GM18858 (cell line): ENCODE measurements around the gene MRPL36.
"Not testable (repeated sequence)": the region's sequence is repeated elsewhere in the genome, so short reads cannot be mapped to it uniquely, and the experiment has no call there.

ENCODE experiments used
- ATAC-seq: cut with Tn5 transposase; IDR thresholded peaks from one replicate; pipeline ENCODE4 v1.9.1; 2021; ENCODE audit not compliant: unreplicated experiment

MRPL36 gene

GRCh38 chr5:1799602-1800471 lies at the start of gene MRPL36:
TSS of gene MRPL36 (minus strand) at chr5:1799837. CDS start at chr5:1798935, 902 bp downstream.
- peak; percentile 43 for ATAC-seq

GRCh38 chr5:1847611-1848010 lies 48.0 kb upstream of the MRPL36 start:
- no peak for ATAC-seq

GRCh38 chr5:1847056-1847455 lies 47.4 kb upstream of the MRPL36 start:
- ATAC-seq = no peak

- ATAC-seq = no peak
Measured at GRCh38 chr5:1846583-1846982, 46.9 kb upstream of the MRPL36 start.

DNA sequence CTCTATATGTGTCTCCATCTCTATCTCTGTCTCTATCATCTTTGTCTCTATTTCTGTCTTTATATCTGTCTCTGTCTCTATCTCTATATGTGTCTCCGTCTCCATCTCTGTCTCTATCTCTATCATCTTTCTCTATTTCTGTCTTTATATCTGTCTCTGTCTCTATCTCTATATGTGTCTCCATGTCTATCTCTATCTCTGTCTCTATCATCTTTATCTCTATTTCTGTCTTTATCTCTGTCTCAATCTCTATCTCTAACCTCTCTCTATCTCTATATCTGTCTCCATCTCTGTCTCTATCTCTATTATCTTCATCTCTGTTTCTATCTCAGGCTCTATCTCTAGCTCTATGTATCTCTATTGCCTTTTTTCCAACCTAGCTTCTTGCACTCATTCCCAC lies 46.1 kb upstream of the MRPL36 start:
- no peak for ATAC-seq

GRCh38 chr5:1844708-1845436 lies 45.2 kb upstream of the MRPL36 start:
- ATAC-seq = no peak

DNA sequence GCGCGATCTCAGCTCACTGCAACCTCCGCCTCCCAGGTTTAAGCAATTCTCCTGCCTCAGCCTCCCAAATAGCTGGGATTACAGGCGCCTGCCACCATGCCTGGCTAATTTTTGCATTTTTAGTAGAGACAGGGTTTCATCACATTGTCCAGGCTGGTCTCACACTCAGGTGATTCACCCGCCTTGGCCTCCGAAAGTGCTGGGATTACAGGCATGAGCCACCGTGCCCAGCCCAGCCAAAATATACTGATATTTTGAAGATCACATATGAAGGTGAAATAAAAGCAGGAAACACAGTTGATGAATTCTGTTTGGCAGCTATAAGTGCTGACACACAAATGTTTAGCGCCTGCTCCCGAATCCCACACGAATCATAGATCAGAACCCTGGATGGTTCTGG lies 44.1 kb upstream of the MRPL36 start:
- ATAC-seq = not testable (repeated sequence)

GRCh38 chr5:1842004-1842819 lies 42.6 kb upstream of the MRPL36 start:
- no peak for ATAC-seq

GRCh38 chr5:1840741-1841521 lies 41.3 kb upstream of the MRPL36 start:
- no peak for ATAC-seq

GRCh38 chr5:1840071-1840547 lies 40.5 kb upstream of the MRPL36 start:
- no peak for ATAC-seq

- ATAC-seq = no peak
Measured at GRCh38 chr5:1838013-1838412, 38.4 kb upstream of the MRPL36 start.

GRCh38 chr5:1836891-1837880 lies 37.5 kb upstream of the MRPL36 start:
- no peak for ATAC-seq

GRCh38 chr5:1836176-1836890 lies 36.7 kb upstream of the MRPL36 start:
- ATAC-seq = no peak

DNA sequence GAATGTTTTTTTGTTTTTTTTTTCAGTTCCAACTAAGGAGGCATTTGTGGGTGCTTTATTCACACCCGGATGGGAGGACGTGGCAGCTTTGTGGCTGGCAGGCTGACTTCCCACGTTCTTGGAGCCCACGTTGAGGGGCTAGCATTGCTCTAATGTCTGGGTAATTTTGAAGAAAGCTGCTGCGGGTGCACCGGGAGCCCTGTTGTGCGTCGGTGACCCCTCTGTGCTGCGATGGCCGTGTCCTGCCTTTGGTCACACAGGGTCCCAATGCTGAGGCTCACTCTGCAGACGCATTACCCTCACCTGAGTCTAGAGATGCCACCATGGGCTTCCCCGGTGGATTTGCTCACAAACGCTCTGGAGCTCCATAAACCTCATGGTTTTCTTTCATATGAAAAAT lies 35.8 kb upstream of the MRPL36 start:
- ATAC-seq = no peak

DNA sequence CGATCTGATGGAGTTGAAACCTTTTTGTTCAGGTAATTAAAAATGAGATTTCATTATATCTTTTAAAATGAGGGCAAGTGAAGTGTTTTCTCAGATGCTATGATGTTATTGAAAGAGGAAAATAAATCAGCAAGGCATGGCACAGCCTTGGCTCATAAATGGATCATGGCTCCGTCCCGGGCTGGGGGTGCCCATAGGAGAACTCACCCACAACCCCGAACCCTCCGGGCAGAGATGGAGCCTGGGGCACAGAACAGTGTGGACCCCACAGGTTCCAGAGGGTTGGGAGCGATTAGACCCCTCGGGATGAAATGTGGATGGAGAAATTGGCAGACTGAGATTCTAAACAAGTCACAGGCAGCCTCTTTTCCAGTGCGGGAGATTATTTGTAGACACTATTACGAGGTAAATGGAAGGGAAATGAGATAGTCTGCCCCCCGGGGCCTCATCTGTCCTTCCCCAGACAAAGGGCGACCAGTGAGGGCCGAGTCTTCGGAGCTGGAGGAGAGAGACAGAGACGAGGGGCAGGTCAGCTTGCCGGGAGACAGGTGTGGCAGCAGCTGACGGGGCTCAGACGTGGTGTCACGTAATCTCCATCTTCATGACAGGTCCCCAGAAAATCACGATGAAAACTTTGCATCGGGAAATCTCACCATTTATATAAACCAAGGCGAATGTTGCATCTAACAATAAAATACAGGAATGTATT lies 35.2 kb upstream of the MRPL36 start:
- ATAC-seq = no peak

DNA sequence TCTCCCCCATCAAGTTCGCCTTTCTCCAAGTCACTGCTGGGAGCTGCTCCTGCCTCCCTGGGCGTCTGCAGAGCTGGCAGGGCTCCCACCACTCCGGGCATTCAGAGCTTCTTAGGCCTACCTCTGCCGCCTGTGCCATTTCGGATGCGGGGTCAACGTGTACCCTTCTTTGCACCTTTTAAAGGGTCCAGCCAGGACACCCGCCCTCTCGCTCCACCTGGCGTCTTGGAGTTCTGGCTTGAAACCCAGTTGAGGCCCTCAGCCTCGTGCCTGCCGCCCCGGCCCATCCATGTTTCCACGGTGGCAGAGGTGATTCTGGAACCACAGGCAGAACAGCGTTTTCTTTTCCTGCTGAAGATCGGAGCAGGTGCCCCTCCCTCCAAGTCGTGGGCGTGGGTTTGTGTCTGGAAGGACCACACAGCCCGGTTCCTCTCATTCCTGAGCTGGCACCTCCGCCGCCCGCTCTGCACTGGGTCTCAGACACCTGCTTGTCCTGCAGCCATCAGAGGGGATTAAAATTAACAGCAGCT lies 34.5 kb upstream of the MRPL36 start:
- ATAC-seq = no peak

DNA sequence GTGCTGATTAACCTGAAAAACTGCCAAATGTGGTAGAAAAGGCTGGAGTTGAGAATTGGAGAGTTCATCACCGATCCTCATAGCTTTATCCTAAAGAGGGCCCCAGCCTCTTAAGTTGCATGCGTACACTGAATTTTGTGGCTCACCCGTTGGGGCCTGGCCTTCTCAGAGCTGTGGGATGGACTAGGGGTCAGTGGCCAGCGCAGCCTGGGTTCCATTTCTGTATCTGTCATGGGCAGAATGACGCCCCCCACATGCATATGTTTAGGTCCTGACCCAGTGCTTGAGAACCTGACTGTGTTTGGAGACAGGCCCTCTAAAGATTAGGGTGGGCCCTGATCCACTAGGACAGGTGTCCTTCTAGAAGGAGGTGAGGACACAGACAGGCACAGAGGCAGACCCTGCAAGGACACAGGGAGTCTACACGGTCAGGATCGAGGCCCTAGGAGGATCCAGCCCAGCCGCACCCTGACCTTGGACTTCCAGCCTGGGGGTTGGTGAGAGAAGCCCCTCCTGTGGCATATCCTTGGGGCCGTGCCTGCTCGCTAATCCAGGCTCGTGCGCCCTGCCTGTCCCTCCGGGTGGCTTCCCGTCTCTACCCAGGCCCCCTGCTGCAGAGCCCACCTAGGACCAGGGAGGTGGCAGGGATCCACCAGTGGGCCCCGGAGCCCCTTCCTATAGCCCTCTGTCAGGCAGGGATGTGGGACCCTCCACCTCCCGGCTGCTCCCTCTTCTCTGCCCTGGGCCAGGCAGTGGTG lies 33.8 kb upstream of the MRPL36 start:
- no peak for ATAC-seq
